Kidney (tissue), 14 donors: Measurements from ENCODE around the gene HPSE2. TPM values are rescaled to one million over a fixed set of nuclear protein-coding genes. Genes with fewer than 3 reads are reported as not detected.

Source experiments
- DNase-seq, 5 donors: peaks; one replicate each; pipeline ENCODE4 v3.0.0-alpha.2; 2013 to 2020
- FAIRE-seq: peaks from 2 replicates; lab custom pipeline; 2012; peaks lifted over from hg19 to GRCh38; lab: Jason Lieb, UNC
- H3K27ac ChIP-seq, 2 donors: one replicate each; pipeline ENCODE4 v1.7.0; 2013; ENCODE audit warnings: low read depth in 2 of 2, low read length in 2 of 2, inconsistent platforms in 1 of 2
- H3K27me3 ChIP-seq: one replicate; pipeline ENCODE4 v1.7.1; 2013; ENCODE audit warnings: low read length, inconsistent platforms; ENCODE audit not compliant: control insufficient read depth, insufficient read depth
- H3K36me3 ChIP-seq, 3 donors: one replicate each; pipeline versions ENCODE4 v1.7.0 to v1.7.1; 2013; ENCODE audit warnings: low read length in 3 of 3, control low read depth in 1 of 3, inconsistent platforms in 1 of 3; ENCODE audit not compliant: insufficient read depth in 3 of 3, control insufficient read depth in 2 of 3
- H3K4me1 ChIP-seq, 3 donors: one replicate each; pipeline versions ENCODE4 v1.7.0 to v1.7.1; 2013; ENCODE audit warnings: low read length in 3 of 3, inconsistent platforms in 1 of 3, low read depth in 1 of 3; ENCODE audit not compliant: control insufficient read depth in 2 of 3, insufficient read depth in 2 of 3
- H3K4me3 ChIP-seq, 3 donors: one replicate each; pipeline versions ENCODE4 v1.7.0 to v1.8.1; 2013; ENCODE audit warnings: low read length in 3 of 3, control low read depth in 1 of 3, inconsistent platforms in 1 of 3
- H3K9ac ChIP-seq, 3 donors: one replicate each; pipeline versions ENCODE4 v1.7.0 to v1.7.1; 2013; ENCODE audit warnings: low read length in 3 of 3, control low read depth in 1 of 3, inconsistent platforms in 1 of 3
- H3K9me3 ChIP-seq, 3 donors: one replicate each; pipeline versions ENCODE4 v1.7.0 to v1.7.1; 2013; ENCODE audit warnings: low read length in 3 of 3, control low read depth in 1 of 3, inconsistent platforms in 1 of 3; ENCODE audit not compliant: control insufficient read depth in 2 of 3, insufficient read depth in 1 of 3
- intact Hi-C: fragments of 100-400 bp; cut with DNase I; formaldehyde crosslinking; loops from one replicate; pipeline ENCODE4 v1.11.1; 2022
- polyA plus RNA-seq: library from polyadenylated mRNA; stranded (reverse); fragments of 350-450 nt; fragmentation: Illumina TruSeq; extraction: RNeasy Lipid Tissue Mini Kit (QIAGEN cat#74804); gene quantifications from one replicate; pipeline ENCODE4 v1.2.3, GENCODE V29; 2014; ENCODE audit warnings: low read depth, low replicate concordance; ENCODE audit not compliant: insufficient read depth
- total RNA-seq: library from RNA; stranded (reverse); fragmentation: NEBNext Ultra II Directional; extraction: Animal tissue kit (Norgen Biotek cat#: 25700); gene quantifications from one replicate; pipeline ENCODE4 v1.2.1, GENCODE V29; 2021
- TF ChIP-seq, protein P1 (sequence below): IDR thresholded peaks from 3 replicates; pipeline ENCODE4 v1.5.1; 2012; ENCODE audit warnings: mild to moderate bottlenecking, moderate library complexity, borderline replicate concordance; ENCODE audit not compliant: insufficient read depth; ENCODE audit errors: extremely low read depth
- donor health status: control.
- donor health status: control.
- donor health status: control.
- donor health status: control.
- donor health status: control.
- donor health status: DM: yes; HTN: yes; CAD: no.
- donor health status: Normal renal cell carcinoma (clear cell type).

HPSE2 gene
- total and polyA plus RNA-seq, 2 donors from 2014 or later = 1.4 to 3.0 TPM

DNA sequence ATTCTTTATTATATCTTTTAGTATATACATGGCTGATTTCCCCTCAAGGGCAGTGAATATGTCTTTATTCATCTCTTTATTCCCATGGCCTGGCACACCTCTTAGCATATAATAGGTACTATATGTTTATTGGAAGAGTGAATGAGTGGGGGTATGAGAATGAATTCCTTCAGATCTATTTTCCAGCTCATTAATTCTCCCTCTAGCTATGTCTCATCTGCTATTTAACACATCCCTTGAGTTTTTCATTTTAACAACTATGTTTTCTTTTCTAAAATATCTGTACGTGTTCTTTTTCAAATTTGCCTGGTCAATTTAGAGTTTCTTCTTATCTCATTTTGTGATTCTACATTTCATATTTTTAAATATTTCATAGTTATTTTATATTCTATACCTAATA lies 803.3 kb downstream of the HPSE2 start:
- no peaks in the 10 kb centered on the region for H3K4me1 ChIP-seq
- DNase-seq = no peak
- no peak overlapping the region for H3K4me3 ChIP-seq
- FAIRE-seq = no peak
- TF ChIP-seq, protein P1, sequence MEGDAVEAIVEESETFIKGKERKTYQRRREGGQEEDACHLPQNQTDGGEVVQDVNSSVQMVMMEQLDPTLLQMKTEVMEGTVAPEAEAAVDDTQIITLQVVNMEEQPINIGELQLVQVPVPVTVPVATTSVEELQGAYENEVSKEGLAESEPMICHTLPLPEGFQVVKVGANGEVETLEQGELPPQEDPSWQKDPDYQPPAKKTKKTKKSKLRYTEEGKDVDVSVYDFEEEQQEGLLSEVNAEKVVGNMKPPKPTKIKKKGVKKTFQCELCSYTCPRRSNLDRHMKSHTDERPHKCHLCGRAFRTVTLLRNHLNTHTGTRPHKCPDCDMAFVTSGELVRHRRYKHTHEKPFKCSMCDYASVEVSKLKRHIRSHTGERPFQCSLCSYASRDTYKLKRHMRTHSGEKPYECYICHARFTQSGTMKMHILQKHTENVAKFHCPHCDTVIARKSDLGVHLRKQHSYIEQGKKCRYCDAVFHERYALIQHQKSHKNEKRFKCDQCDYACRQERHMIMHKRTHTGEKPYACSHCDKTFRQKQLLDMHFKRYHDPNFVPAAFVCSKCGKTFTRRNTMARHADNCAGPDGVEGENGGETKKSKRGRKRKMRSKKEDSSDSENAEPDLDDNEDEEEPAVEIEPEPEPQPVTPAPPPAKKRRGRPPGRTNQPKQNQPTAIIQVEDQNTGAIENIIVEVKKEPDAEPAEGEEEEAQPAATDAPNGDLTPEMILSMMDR = no peak
- H3K9me3 ChIP-seq = no peaks in the 10 kb centered on the region
- no peak overlapping the region for H3K9ac ChIP-seq
- no peaks in the 10 kb centered on the region for H3K27me3 ChIP-seq
- H3K27ac ChIP-seq = no peak overlapping the region
- intact Hi-C loops = no loop called here
- H3K36me3 ChIP-seq = peaks cover 0 to 45% (median 34%) of the 10 kb centered on the region in 3 donors

GRCh38 chr10:98431016-98431415 lies 804.6 kb downstream of the HPSE2 start:
- TF ChIP-seq, protein P1 = no peak
- Histone ChIP-seq H3K9ac (no peak overlapping the region), H3K4me3 (no peak overlapping the region), H3K36me3 (peaks cover 0 to 45% (median 34%) of the 10 kb centered on the region in 3 donors), H3K4me1 (no peaks in the 10 kb centered on the region), H3K27me3 (no peaks in the 10 kb centered on the region), H3K9me3 (no peaks in the 10 kb centered on the region), H3K27ac (no peak overlapping the region)
- FAIRE-seq (no peak), DNase-seq (no peak)
- intact Hi-C loops = no loop called here

DNA sequence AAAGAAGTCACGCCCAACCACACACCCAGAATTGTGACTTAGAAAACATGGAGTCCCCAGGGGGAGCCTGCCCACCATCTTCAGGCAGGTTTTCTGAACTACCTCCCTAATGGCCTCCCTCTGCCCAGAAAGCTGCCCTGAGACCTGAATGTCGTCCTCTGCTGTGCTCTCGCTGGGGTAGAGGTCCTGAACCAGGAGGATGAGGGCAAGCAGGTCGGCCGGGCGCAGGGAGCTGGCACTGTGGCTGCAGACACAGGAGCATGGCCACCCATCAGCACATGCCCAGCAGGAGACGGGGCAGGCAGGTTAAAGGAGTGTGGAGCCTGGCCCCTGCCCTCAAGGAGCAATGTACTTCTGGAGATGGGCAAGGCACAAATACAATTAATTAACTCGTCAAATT lies 805.2 kb downstream of the HPSE2 start:
- Histone ChIP-seq H3K27me3 (no peaks in the 10 kb centered on the region), H3K9me3 (no peaks in the 10 kb centered on the region), H3K36me3 (peaks cover 0 to 39% (median 34%) of the 10 kb centered on the region in 3 donors), H3K9ac (no peak overlapping the region), H3K4me1 (no peaks in the 10 kb centered on the region), H3K27ac (no peak overlapping the region), H3K4me3 (no peak overlapping the region)
- no peak for DNase-seq
- intact Hi-C loops = no loop called here
- TF ChIP-seq, protein P1 = no peak
- FAIRE-seq = no peak
